GM23248 (cell line): ENCODE measurements around the gene WNT5B.

Source experiments
- EZH2 ChIP-seq: fragments of 200-600 bp; sonication (generic); IDR thresholded peaks from 2 replicates; pipeline ENCODE4 v1.6.1; 2018; ENCODE audit warnings: antibody characterized with exemption, mild to moderate bottlenecking; ENCODE audit not compliant: insufficient read depth, poor library complexity, severe bottlenecking
- EZH2phosphoT487 ChIP-seq: fragments of 200-600 bp; sonication (generic); IDR thresholded peaks from 2 replicates; pipeline ENCODE4 v1.6.1; 2018; ENCODE audit warnings: antibody characterized with exemption, moderate library complexity, mild to moderate bottlenecking, low read depth; ENCODE audit not compliant: insufficient read depth

- TF ChIP-seq EZH2 = no peak
- TF ChIP-seq EZH2phosphoT487 = no peak
Measured at GRCh38 chr12:1610072-1610643, 18.9 kb upstream of the WNT5B start.
